HG03469 (cell line): Measurements from ENCODE around the gene PGAM2.
"Not testable (repeated sequence)": the region's sequence is repeated elsewhere in the genome, so short reads cannot be mapped to it uniquely, and the experiment has no call there.

Experiments used
- ATAC-seq: cut with Tn5 transposase; IDR thresholded peaks from one replicate; pipeline ENCODE4 v1.9.1; 2021; ENCODE audit warnings: mild to moderate bottlenecking, moderate library complexity, moderate number of reproducible peaks; ENCODE audit not compliant: unreplicated experiment

Gene PGAM2

DNA sequence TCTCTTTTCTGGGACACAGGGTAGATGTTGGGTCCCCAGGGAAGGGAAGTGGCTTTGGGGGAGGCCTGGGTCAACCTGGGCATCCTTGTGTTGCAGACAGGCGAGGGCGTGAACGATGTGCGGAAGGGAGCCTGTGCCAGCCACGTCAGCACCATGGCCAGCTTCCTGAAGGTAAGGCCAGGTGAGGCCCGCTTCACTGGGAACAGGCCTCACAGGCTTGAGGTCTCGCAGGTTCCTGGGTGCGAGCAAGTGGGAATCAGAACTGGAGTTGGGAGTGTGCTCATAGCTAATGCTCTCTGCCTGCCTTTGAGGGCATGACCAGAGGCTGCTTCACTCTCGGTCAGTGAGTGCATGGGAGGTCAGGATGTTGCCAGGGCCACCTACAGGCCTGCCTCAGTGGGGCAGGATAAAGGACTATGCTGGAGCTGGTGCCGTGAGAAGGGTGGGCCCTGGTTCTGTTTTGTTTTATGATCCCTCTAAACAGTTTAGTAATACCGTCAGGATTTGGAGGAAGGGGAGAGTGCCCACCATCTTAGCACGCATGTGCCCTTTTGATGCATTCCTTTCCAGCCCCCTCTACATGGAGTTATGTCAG is 12.5 kb downstream of the PGAM2 start:
- no peak for ATAC-seq

DNA sequence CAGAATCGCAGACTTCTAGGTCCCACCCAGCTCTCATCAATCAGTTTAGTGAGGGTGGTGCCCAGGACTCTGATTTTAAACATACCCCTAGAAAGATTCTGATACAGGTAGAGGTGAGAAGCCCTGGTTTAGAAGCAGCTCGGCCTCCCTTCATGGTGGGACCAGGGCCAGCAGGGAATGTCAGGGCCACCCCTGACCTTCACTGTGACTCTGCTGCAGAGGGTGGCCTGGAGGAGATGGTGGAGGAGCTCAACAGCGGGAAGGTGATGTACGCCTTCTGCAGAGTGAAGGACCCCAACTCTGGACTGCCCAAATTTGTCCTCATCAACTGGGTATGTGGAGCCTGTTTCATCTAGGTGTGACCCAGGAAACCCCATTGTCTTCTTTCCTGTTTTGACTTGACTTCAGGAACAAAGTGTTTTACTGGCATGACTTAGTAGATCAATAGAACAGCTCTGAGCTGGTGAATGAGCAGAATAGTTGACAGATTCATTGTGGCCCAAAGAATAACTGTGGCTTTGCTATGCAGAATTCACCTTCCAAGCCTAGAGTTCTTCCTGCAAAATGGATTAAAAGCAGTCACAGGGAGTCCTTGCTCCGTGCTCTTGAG is 13.7 kb downstream of the PGAM2 start:
- no peak for ATAC-seq

DNA sequence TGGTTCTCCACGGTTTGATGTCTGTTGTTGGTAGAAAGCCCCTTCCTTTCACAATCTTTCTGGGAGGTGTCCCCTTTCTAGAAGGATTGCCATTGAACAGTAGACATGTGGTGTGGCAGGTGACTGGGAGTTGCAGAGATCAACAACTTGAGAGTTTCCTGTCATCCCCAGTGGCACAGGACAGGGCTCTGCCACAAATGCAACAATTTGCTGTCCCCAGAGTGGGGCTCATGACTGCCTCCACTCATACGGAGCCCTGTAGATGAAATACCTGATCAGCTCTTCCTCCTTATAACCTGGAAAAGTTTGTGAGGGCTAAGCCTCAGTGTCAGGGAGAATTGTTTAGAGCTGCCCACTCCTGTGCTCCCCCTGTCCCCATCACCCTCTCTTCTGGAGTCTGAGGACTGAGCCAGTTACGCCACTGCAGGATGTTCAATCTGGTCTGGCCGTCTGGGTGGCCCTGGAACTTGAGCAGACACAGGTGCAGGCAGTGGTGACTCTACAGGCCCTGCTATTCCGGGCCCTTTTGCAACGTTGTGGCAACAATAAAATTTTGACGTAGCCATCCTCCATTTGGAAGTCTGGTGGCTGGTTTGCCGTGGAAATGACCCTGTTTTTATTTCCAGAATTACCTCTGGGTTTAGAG is 14.3 kb downstream of the PGAM2 start:
- ATAC-seq: no peak

DNA sequence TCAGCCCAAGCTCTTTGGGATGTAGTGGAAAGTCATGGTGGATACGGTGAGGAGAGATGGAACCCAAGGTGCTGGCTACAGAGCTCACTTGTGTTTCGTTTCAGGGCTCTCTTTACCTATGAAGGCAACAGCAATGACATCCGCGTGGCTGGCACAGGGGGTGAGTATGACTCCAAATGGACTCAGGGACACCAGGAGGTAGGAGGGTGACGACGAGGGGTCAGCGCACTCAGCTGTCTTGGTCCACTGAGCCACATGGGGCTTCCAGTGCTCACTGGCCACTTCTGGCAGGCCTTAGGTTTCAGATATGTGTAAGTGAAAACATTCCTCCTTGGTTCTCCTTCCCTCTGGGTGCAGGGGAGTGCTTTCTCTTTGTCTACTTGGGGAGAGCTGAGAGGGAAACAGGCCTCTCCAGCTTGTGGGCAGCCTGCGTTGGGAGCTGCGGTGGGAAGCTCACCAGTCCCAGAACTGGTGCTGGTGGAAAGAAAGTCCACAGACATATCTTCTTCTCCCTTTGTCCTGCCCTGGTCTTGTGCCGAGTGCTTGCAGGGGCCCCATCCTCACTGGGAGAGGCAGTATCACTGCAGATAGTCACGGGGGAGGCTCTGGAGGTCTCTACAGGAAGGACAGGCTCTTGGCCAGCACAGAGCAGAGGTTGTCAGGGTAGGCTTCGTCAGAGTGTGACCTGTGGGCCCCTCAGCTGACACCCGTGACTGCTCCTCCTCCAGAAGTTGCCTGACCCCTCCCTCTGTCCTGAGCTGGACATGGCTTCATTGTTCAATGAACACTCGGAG is 15.0 kb downstream of the PGAM2 start:
- no peak for ATAC-seq

DNA sequence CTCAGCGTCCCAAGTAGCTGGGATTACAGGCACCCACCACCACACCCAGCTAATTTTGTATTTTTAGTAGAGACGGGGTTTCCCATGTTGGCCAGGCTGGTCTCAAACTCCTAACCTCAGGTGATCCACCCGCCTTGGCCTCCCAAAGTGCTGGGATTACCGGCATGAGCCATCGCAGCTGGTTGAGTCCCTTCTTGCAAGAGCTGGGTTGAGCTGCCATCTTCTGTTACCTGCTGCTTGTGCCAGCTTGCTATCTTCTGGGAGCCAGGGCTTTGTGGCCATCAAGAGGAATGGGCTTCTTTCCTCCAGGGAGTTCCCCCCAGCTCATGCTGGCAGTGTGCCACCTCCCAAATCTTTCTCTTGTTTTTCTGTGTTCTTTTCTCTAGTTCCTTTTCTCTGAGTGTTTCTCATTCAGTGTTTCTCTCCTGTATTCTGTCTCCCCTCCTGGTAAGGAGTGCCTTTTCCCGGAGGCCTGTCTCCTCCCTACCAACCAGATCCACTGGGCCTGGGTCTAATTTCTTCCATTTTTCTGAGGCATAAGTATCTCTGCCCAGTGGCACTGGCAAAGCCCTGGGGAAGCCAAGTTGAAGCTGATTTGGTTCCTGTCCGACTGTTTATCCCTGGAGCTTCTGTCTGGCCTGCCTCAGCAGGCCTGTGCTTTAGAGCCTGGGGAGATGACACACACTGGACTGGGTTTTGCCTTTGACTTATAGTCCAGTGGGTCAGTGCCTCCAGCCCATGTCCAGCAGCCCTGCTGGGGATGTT is 17.2 kb downstream of the PGAM2 start:
- ATAC-seq: no peak

DNA sequence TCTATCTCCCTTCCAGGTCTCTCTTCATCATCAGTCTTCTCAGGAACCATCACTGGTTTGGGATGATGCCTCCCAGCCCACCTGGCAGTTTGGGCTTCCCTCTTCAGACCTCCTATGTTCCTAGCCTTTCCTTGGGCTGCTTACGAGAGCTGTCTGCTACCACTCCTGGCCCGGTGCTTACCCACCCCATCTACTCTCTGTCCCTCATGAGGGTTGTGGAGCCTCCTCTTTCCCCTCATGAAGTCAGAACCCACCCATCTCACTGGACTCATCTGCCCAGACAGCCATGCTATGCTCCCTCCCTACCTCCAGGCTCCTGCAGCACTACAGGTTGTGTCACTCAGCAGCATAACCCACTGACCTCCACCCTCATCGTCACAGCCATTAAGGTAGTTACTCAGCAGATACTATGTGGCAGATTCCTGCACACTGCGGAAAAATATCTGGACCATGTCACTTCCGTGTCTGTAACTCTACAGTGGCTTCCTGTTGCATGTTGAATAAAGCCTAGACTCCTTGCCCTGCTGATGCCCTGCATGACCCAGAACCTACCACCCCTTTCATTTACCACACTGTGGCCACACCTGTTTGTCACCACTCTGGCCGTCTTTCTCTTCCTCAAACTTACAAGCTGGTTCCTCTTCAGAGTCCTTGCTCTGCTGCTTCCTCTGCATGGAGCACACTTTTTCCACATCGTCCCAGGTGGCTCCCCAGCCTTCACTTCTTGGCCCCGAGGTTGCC is 18.9 kb downstream of the PGAM2 start:
- ATAC-seq: peak; percentile 46

DNA sequence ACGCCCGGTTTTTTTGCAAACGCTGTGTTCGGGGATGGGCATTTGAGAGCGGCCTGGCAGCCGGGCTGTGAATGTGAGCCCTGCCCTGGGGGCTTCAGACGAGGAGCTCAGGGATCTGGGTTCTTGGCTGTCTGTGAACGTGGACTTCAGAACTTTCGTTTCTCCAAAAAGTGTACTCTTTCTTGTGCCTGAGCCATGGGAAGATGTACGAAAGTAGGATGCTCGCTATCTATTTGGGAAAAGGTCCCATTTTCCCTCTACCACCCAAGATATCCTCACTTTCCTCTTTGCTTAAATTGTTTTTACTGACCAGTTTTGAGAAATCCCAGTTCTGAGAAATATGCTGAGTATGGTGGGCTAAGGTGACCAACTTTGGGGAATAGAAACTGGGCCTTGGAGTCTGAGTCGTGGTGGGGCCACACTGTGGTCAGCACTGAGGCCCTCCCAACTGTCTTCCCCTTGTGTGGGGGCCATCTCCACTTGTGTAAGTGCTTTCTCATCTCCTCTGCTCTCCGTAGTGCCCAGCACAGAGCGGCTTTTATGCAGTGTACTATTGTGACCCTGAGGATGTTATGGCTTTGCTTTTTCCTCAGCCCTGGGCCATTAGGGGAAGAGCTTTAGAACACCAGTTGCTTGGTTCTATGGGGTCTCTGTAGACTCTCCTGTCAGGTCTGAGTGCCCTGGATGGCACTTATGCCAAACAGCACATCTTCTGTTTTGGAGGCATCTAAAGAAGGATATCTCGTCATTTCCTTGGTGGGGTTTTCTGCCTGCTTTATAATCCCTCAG is 19.9 kb downstream of the PGAM2 start:
- ATAC-seq: no peak

DNA sequence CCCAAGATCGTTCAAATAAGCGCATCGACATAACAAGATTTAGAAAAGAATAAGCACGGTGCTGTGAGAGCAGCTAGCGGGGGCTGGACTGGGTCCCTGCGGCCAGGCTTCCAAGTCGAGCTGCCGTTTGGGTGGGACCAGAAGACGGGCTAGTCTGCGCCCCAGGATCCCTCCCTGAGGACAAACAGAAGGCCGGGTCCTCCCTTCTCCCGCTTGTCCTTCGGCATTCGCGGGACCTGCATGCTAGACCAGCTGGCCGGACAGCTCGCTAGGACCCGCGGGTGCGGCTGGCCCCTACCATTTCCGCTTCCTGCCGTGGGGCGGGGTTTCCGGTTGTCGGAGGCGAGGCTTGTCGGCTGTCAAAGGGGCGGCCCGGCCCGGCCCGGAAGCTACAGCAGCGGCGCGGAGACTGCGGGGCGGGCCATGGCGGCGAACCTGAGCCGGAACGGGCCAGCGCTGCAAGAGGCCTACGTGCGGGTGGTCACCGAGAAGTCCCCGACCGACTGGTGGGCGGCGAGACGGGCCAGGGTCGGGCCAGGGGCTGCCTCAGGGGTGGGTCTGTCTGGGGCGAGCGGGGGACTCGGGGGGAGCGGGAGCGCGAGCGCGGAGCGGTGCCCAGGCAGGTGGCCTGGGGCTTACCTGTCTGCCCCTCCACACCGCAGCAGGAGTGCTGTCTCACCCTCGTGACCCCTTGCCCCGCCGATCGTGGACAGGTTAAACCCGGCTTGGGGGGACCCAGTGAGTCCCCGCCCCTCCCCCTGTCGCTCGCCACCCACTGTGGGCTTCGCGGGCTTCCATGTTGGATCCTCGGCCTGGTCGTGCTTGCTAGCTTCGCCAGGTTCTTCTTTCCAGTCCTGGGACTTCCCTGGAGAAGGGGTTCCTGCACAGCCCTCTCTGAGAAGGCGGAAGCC is 20.8 kb downstream of the PGAM2 start, which contains the start of gene DBNL:
Gene DBNL (plus strand): TSS at position 388 of the 911 bp plus-strand sequence. CDS start 36 bp downstream, at position 424.
- no peak for ATAC-seq

DNA sequence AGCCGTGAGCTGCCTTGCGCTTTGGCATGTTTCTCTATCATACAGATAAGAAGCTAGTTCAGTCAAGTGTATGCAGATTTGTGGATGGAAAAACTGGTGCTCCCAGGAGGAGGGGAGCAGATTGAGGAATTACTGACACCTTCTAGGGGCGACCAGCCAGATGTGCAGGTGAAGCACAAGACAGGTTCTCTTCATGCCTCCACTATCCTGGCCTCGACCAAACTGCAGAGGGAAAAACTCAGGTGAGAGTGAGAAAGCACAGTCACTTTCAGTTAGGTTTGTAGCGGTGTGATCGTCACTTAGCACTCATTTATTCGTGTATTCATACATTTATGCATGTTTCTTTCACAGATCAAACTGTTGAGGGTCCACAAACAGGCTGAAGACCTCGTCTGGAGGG is 21.5 kb downstream of the PGAM2 start:
- ATAC-seq: no peak

DNA sequence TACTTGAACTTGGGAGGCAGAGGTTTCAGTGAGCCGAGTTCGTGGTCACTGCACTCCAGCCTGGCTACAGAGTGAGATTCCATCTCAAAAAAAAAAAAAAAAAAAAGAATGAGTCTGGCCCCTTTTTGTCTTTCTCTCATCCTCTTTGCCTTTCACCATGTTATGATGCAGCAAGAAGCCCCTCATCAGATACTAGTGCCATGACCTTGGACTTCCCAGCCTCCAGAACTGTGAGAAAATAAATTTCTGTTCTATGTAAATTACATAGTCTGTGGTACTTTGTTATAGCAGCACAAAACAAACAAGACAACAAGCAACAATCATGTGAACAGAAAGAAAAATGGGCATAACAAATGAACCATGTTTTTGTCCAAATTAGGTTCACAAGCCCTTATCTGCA is 23.1 kb downstream of the PGAM2 start:
- no peak for ATAC-seq

DNA sequence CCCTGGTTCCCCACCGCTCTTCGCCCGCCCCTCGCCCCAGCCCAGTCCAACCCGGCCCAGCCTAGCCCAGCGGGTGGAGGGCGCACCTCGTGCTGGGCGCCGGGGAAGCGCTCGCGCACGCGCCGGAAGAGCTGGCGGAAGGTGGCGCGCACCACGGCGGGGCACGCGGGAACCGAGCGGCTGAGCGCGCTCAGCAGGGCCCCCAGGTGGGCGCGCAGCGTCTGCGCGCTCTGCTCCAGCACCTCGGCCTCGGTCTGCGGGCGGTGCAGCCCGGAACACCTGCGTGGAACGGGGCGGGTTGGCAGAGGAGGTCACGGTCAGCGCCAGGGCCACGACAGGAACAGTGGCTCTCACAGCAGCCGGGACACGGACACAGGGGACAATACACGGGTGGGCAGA is 24.9 kb downstream of the PGAM2 start:
- ATAC-seq: peak; percentile 28

DNA sequence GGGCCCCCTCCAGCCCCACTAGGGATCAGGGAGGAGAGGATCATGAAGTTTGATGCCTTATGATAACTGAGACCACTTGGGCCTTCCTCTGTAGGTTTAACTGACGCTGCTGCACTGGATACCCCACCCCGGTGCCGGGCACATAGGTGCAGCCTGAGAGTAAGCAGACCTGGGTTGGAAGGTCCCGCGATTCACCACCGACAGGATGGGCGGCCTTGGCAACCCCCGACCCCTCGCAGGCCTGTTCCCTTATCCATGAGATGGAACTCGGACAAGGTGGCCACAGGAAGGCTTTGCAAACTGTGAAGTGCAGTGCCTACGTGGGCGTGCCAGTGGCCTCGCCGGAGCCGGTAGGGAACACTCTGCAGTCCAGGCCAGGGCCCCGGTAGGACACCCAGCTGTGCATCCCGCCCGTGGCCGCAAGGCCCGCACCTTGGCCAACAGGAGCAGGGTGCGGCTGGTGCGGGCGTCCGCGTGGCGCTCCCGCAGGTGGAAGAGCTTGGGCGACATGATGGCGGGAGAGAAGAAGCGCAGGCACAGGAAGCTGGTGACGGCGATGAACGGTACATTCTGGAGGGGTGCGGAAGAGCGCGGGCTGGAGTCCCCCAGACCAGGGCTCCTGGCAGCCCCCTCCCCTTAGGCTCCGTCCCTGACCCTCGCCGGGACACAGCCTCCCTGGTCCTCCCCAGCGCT is 25.4 kb downstream of the PGAM2 start:
- ATAC-seq: peak; percentile 3

DNA sequence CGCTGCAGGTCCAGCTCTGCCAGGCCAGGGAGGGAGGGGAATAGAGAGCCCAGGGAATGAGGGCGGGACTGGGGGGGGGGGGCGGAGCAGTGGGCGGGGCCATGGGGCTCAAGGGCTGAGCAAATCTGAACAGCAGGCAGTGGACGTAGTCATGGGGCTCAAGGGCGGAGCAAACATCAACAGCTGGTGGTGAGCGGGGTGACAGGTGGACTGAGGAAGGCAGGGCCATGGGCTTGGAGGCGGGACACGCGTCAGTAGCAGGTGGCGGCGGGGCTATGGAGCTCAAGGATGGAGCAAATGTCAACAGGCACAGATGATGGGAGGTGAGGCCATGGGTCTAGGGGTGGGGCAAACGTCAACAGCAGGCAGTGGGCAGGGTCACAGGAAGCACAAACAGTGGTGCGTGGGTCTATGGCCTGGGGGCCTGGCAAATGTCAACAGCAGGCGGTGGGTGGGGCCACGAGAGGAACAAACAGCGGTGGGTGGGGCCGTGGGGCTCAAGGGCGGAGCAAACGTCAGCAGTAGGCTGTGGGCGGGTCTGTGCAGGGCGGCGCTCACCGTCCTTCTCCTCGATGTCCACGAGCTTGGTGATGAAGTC is 26.3 kb downstream of the PGAM2 start:
- not testable (repeated sequence) for ATAC-seq

DNA sequence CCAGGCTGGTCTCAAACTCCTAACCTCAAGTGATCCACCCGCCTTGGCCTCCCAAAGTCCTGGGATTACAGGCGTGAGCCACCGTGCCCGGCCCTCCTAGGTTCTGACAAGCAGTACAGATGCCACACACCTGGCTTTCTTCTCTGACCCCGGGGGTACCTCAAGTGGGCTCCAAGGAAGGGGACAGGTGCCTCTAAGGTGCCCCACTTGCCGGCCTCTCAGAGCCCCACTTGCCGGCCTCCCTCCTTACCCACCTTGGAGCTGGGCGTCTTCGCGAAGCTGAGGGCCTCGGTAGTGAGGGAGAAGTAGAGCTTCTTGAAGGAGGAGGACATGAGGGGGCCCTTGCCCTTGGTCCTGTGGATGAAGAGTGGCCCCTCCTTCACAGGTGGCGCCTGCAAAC is 26.8 kb downstream of the PGAM2 start:
- not testable (repeated sequence) for ATAC-seq

DNA sequence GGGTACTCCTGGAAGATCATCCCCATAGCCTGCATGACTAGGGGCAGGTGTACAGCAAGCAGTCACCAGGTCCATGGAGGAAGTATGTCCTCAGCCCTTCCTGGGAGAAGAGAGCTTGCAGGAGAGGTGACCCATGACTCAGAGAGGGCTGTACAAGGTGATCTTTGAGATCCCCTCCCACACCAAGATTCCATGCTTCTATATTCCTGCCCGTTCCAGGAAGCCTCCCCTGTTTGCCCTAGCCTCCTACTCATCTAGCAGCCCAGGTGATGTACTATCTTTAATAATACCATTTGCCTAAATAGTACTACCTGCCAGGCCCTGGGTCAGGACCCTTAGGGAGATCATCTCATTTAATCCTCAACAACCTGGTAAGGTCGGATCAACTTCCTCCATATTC is 27.4 kb downstream of the PGAM2 start:
- ATAC-seq: not testable (repeated sequence)

DNA sequence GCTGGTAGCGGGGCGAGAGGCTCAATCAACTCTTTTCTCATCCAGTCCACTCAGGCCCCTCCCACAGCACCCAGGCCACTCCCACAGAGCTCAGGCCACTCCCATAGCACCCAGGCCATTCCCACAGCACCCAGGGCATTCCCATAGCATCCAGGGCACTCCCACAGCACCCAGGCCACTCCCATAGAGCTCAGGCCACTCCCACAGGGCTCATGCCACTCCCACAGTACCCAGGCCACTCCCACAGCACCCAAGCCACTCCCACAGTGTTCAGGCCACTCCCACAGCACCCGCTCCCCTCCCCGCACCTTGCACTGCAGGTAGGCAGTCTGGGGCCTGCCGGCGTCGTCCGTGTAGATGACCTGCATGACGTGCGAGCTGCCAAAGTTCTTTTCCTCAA is 29.0 kb downstream of the PGAM2 start:
- ATAC-seq: not testable (repeated sequence)
